Measurements from ENCODE around the gene URAD. TPM values are rescaled to one million over a fixed set of nuclear protein-coding genes. Genes with fewer than 3 reads are reported as not detected.
"Not testable (repeated sequence)": the region's sequence is repeated elsewhere in the genome, so short reads cannot be mapped to it uniquely, and the experiment has no call there.

URAD gene
- total and polyA plus RNA-seq, 9 donors: 0.53 to 1.5 TPM; not detected in 7

GRCh38 chr13:28026508-28026907 lies 38.0 kb upstream of the URAD start:
- DNase-seq: no peak
- Histone ChIP-seq H3K27ac (ENCODE audit: low read length) (no peak overlapping the region), H3K4me3 (ENCODE audit: low read length) (no peak overlapping the region), H3K9me3 (replicated peaks; ENCODE audit: control insufficient read depth, low read depth, low read length) (no peaks in the 10 kb centered on the region), H3K36me3 (ENCODE audit: control insufficient read depth, insufficient read depth, low read length) (no peaks in the 10 kb centered on the region), H3K27me3 (ENCODE audit: control insufficient read depth, insufficient read depth, low read length) (no peaks in the 10 kb centered on the region), H3K4me1 (ENCODE audit: control insufficient read depth, insufficient read depth, low read length) (no peaks in the 10 kb centered on the region)
- 100% methylated on average over 3 of the region's 9 CpGs for WGBS (ENCODE audit: insufficient coverage)

DNA sequence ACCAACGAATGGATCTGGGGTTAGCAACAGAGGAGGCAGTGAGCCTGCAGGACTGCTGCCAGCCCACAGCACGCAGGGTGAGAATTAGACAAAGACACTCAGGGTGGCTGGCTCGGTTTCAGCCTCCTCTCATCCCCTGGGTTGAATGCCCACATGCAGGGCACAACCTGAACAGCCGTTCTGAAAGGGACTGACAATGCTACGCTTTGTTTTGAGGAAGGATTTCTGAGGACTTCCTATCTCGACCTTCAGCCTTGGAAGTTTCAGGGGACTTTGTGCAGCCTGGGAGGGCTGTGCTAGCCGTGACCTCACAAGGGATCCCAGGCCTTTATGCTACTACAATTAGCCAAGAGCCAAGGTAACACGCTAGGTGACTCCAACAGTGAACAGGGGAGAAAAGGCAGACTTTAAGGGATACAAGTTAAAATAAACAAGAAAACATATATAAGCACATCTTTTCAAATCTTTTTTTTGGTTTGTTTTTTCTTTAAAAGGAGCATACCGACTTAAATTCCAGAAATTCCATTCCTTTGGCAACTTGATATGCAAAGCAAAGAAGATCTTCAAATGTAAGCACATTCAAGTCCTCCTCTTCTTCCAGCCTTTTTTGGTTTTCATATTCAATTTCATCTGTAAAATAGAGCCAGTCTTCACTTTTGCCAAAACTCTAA lies 34.5 kb upstream of the URAD start:
- H3K27ac ChIP-seq (ENCODE audit: low read length): no peak overlapping the region
- 33% methylated on average over 1 of the region's 9 CpGs for WGBS (ENCODE audit: insufficient coverage)

DNA sequence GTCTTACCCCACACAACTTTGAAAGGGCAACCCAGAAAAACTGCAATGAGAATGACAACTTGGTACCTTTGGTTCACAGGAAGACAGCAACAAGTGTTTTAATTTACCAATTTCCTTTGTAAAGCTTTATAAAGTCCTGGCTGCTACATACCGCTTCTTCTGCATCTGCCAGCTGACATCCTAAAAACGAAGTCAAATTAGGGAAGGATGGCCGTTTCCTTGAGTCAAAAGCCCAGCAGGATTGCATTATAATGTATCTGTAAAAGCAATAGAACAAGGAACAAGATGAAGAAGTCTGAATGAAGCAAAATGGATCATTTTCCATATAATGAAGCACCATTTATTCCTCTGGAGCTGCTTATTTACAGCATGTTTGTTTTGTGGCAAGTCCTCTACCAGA lies 25.8 kb upstream of the URAD start:
- no CpG with 5 or more reads among the region's 3 CpGs for WGBS (ENCODE audit: insufficient coverage)
- no peak for DNase-seq
- Histone ChIP-seq H3K27me3 (ENCODE audit: control insufficient read depth, insufficient read depth, low read length) (peaks cover 2% of the 10 kb centered on the region), H3K27ac (ENCODE audit: low read length) (no peak overlapping the region), H3K9me3 (replicated peaks; ENCODE audit: control insufficient read depth, low read depth, low read length) (no peaks in the 10 kb centered on the region), H3K4me3 (ENCODE audit: low read length) (no peak overlapping the region), H3K36me3 (ENCODE audit: control insufficient read depth, insufficient read depth, low read length) (no peaks in the 10 kb centered on the region), H3K4me1 (ENCODE audit: control insufficient read depth, insufficient read depth, low read length) (no peaks in the 10 kb centered on the region)

More for the DNA sequence above, 34.5 kb upstream of the URAD start:
- no peaks in the 10 kb centered on the region for H3K4me1 ChIP-seq (ENCODE audit: control insufficient read depth, insufficient read depth, low read length)
- DNase-seq: no peak
- H3K27me3 ChIP-seq (ENCODE audit: control insufficient read depth, insufficient read depth, low read length): no peaks in the 10 kb centered on the region
- no peak overlapping the region for H3K4me3 ChIP-seq (ENCODE audit: low read length)
- no peaks in the 10 kb centered on the region for H3K9me3 ChIP-seq (replicated peaks; ENCODE audit: control insufficient read depth, low read depth, low read length)
- no peaks in the 10 kb centered on the region for H3K36me3 ChIP-seq (ENCODE audit: control insufficient read depth, insufficient read depth, low read length)

DNA sequence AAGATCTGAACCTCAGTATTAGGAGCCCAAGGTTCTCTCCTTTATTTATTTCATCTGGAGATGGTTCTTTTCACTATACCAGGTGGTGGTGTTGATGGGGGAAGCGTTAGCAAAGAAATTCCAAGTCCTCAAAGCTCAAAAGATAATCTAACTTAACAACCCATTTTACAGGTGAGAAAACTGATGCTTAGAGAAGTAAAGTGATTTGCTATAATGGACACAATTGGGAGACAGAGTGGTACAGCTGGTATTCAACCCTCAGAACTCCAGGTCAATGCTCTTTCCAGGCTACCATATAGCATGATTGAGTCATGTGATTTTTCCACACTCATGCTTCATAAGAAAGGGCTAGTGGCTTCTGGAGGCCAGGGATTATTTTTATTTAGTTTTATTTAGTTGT lies 25.0 kb upstream of the URAD start:
- no peak overlapping the region for H3K27ac ChIP-seq (ENCODE audit: low read length)
- no peaks in the 10 kb centered on the region for H3K36me3 ChIP-seq (ENCODE audit: control insufficient read depth, insufficient read depth, low read length)
- no peak overlapping the region for H3K4me3 ChIP-seq (ENCODE audit: low read length)
- H3K27me3 ChIP-seq (ENCODE audit: control insufficient read depth, insufficient read depth, low read length): peaks cover 2% of the 10 kb centered on the region
- H3K4me1 ChIP-seq (ENCODE audit: control insufficient read depth, insufficient read depth, low read length): no peaks in the 10 kb centered on the region
- no CpG with 5 or more reads among the region's 1 CpG for WGBS (ENCODE audit: insufficient coverage)
- H3K9me3 ChIP-seq (replicated peaks; ENCODE audit: control insufficient read depth, low read depth, low read length): no peaks in the 10 kb centered on the region
- no peak for DNase-seq

- Histone ChIP-seq H3K27ac (ENCODE audit: low read length) (no peak overlapping the region), H3K9me3 (replicated peaks; ENCODE audit: control insufficient read depth, low read depth, low read length) (no peaks in the 10 kb centered on the region), H3K4me3 (ENCODE audit: low read length) (no peak overlapping the region), H3K36me3 (ENCODE audit: control insufficient read depth, insufficient read depth, low read length) (no peaks in the 10 kb centered on the region), H3K27me3 (ENCODE audit: control insufficient read depth, insufficient read depth, low read length) (peaks cover 2% of the 10 kb centered on the region), H3K4me1 (ENCODE audit: control insufficient read depth, insufficient read depth, low read length) (no peaks in the 10 kb centered on the region)
- no peak for DNase-seq
Measured at GRCh38 chr13:28012896-28013295, 24.4 kb upstream of the URAD start.

GRCh38 chr13:28012383-28012782 lies 23.9 kb upstream of the URAD start:
- no peak overlapping the region for H3K4me3 ChIP-seq (ENCODE audit: low read length)
- DNase-seq: no peak
- WGBS (ENCODE audit: insufficient coverage): 74% methylated on average over 4 of the region's 4 CpGs
- no peak overlapping the region for H3K27ac ChIP-seq (ENCODE audit: low read length)
- no peaks in the 10 kb centered on the region for H3K9me3 ChIP-seq (replicated peaks; ENCODE audit: control insufficient read depth, low read depth, low read length)
- H3K27me3 ChIP-seq (ENCODE audit: control insufficient read depth, insufficient read depth, low read length): peaks cover 2% of the 10 kb centered on the region
- no peaks in the 10 kb centered on the region for H3K36me3 ChIP-seq (ENCODE audit: control insufficient read depth, insufficient read depth, low read length)
- no peaks in the 10 kb centered on the region for H3K4me1 ChIP-seq (ENCODE audit: control insufficient read depth, insufficient read depth, low read length)

GRCh38 chr13:28010046-28010445 lies 21.6 kb upstream of the URAD start:
- Histone ChIP-seq H3K36me3 (ENCODE audit: control insufficient read depth, insufficient read depth, low read length) (no peaks in the 10 kb centered on the region), H3K27me3 (ENCODE audit: control insufficient read depth, insufficient read depth, low read length) (peaks cover 2% of the 10 kb centered on the region), H3K4me3 (ENCODE audit: low read length) (no peak overlapping the region), H3K9me3 (replicated peaks; ENCODE audit: control insufficient read depth, low read depth, low read length) (no peaks in the 10 kb centered on the region), H3K27ac (ENCODE audit: low read length) (no peak overlapping the region), H3K4me1 (ENCODE audit: control insufficient read depth, insufficient read depth, low read length) (no peaks in the 10 kb centered on the region)
- no peak for DNase-seq
- 81% methylated on average over 4 of the region's 5 CpGs for WGBS (ENCODE audit: insufficient coverage)

- 80% methylated on average over 2 of the region's 13 CpGs for WGBS (ENCODE audit: insufficient coverage)
- H3K9me3 ChIP-seq (replicated peaks; ENCODE audit: control insufficient read depth, low read depth, low read length); H3K4me3 ChIP-seq (ENCODE audit: low read length); H3K27ac ChIP-seq (ENCODE audit: low read length); H3K4me1 ChIP-seq (ENCODE audit: control insufficient read depth, insufficient read depth, low read length); H3K27me3 ChIP-seq (ENCODE audit: control insufficient read depth, insufficient read depth, low read length); DNase-seq; H3K36me3 ChIP-seq (ENCODE audit: control insufficient read depth, insufficient read depth, low read length): not testable (repeated sequence)
Measured at GRCh38 chr13:28005016-28005415, 16.5 kb upstream of the URAD start.

DNA sequence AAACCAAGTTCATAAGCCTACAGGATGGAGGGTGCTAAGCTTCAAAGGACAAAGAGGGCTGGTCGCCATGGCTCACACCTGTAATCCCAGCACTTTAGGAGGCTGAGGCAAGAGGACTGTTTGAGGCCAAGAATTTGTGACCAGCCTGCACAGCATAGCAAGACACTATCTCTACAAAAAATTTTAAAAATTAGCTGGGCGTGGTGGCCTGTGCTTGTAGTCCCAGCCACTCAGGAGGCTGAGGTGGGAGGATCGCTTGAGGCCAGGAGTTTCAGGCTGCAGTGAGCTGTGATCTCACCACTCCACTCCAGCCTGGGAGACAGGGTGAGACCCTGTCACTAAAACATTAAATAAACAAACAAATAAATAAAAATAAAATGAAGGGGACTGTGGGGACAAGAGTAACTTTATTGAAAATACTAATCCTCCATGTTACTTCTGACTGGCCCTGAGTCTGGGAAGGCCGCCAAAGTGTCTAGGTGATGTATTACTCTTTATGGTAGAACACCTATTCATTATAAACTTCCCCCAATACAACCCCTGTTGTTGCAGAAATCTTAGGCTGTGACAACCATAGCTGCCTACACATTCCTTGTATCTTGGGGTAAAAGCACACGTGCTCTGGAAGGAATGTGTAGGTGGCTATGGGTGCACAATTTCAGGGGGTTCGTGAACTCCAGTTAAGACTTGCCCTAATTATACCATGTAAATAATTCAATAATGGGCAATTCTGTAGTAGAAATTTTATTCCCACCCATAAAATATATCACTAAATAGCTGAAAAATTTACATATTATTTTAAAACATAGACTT lies 14.6 kb upstream of the URAD start:
- Histone ChIP-seq H3K4me1 (ENCODE audit: control insufficient read depth, insufficient read depth, low read length) (no peaks in the 10 kb centered on the region), H3K4me3 (ENCODE audit: low read length) (no peak overlapping the region), H3K27me3 (ENCODE audit: control insufficient read depth, insufficient read depth, low read length) (peaks cover 2% of the 10 kb centered on the region), H3K36me3 (ENCODE audit: control insufficient read depth, insufficient read depth, low read length) (no peaks in the 10 kb centered on the region), H3K9me3 (replicated peaks; ENCODE audit: control insufficient read depth, low read depth, low read length) (no peaks in the 10 kb centered on the region), H3K27ac (ENCODE audit: low read length) (no peak overlapping the region)
- 100% methylated on average over 1 of the region's 6 CpGs for WGBS (ENCODE audit: insufficient coverage)
- no peak for DNase-seq

DNA sequence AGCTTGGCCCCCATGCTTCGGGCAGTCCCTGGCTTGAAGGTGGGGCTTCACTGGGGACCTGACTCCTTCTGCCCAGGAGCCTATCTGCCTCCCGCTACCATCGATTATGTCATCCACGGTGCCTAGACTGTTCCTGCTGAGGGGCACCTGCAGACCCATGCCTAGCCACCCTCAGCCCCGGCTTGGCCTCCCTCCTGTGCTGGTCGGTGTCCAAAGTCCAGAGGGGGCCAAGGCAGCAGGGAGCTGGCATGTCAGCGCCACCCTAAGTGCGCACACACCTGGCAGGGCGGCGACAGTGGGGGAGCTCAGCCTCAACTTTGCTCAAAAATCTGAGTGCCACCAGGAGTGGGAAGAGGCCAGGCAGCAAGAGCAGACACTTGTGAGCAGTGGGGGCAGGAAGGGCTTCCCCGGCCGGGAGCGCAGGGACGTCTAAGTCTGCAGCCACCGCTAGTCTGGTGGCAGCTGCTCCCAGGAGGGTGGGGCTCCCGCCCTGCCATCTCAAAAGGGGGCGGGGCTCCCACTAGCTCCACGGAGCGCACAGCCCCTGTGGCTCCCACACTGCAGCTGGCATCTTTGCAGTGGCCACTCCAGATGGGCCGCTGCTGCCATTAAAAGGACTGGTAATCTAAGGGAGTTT lies 13.5 kb upstream of the URAD start:
- H3K4me1 ChIP-seq (ENCODE audit: control insufficient read depth, insufficient read depth, low read length): no peaks in the 10 kb centered on the region
- no peaks in the 10 kb centered on the region for H3K36me3 ChIP-seq (ENCODE audit: control insufficient read depth, insufficient read depth, low read length)
- DNase-seq: no peak
- WGBS (ENCODE audit: insufficient coverage): 73% methylated on average over 18 of the region's 20 CpGs
- H3K9me3 ChIP-seq (replicated peaks; ENCODE audit: control insufficient read depth, low read depth, low read length): no peaks in the 10 kb centered on the region
- no peak overlapping the region for H3K4me3 ChIP-seq (ENCODE audit: low read length)
- H3K27me3 ChIP-seq (ENCODE audit: control insufficient read depth, insufficient read depth, low read length): peaks cover 2% of the 10 kb centered on the region
- H3K27ac ChIP-seq (ENCODE audit: low read length): no peak overlapping the region
